Measurements from ENCODE around the gene UCP3. TPM values are rescaled to one million over a fixed set of nuclear protein-coding genes. Genes with fewer than 3 reads are reported as not detected.

The UCP3 gene
- total RNA-seq, 1 donor from 2014 or later, result 2.0 TPM

DNA sequence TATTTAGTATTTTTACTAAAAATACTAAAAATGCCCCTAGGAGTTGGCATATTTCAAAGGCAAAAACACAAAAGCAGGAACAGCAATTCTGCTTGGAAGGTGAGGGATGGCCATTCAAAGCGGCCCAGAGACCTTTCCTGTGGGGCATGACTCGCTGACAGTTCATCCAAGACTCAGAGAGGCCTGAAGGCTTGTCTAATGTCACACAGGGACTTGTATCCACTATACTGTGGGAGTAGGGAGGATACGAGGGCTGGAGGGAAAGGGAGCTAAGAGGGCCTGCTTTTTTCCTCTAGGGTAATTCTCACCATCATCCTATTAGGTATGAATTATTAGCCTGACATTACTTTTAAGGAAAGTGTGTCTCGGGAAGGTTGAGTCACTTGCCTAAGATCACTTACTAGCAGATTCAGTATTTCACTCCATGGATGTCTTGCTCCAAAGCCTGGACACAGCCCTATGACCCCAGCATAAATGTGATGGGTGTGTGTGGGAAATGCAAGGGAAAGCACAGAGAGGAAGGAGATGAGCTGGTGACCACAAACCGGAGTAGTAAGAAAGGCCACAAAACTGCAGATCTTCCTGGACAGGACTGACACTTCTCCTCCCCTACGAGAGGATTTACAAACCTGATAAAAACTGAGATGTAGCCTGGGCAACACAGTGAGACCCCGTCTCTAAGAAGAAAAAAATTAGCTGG, 16.7 kb upstream of the UCP3 start:
- no peak overlapping the region for H3K27ac Mint-ChIP-seq (ENCODE audit: unreplicated experiment)

DNA sequence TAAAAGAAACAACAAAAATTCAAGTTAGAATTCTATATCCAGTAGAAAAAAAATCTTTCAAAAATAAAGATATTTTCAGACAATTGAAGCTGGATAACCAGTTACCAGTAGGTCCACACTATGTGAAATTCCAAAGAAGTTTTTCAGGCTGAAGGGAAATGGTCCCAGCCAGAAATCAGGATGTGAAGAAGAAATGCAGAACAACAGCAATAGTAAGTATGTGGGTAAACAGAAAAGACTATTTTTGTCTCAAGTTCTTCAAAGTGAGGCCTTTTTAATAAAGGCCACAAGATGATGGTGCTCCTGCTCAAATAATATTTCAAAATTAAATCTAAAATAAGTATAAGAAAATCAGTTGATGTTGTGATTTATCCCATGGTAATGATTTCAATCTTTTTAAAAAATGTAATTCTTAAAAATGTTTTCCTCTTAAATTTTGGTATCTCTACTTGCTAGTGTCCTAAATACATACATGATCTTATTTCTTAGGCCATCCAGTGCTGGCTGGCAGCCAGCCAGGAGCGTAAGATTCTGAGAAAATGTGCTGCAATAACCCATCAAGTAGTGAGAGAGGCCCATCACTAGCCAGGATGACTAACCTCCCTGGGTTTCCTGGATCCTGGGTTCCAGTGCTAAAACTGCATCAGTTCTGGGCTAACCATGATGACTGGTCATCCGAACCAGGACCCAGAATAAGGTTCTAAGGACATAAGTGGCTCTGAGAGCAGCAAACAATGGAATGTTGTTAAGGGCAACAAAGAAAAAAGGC, 15.6 kb upstream of the UCP3 start:
- no peaks in the 10 kb centered on the region for H3K36me3 ChIP-seq (ENCODE audit: insufficient read depth, low read length)
- DNase-seq (ENCODE audit: low read depth) (peak; percentile 61), FAIRE-seq (no peak)
- Mint-ChIP-seq H3K27ac (ENCODE audit: unreplicated experiment) (peak overlapping the region; percentile 91), H3K36me3 (ENCODE audit: low read depth, unreplicated experiment) (peaks cover 10% of the 10 kb centered on the region), H3K4me1 (ENCODE audit: low read depth, unreplicated experiment) (peaks cover 30% of the 10 kb centered on the region), H3K9me3 (ENCODE audit: unreplicated experiment) (no peaks in the 10 kb centered on the region), H3K27me3 (ENCODE audit: low read depth, unreplicated experiment) (no peaks in the 10 kb centered on the region), H3K4me3 (ENCODE audit: unreplicated experiment) (no peak overlapping the region)
- no peak overlapping the region for H3K4me2 ChIP-seq (ENCODE audit: low read length)
- H3K79me2 ChIP-seq (ENCODE audit: insufficient read depth, low read length), result no peaks in the 10 kb centered on the region
- H3K9me3 ChIP-seq (ENCODE audit: insufficient read depth, low read depth, low read length), result no peaks in the 10 kb centered on the region
- TF ChIP-seq EZH2 (IDR thresholded peaks at IDR 0.05; ENCODE audit: insufficient read depth, low read length) (no peak), CTCF (IDR thresholded peaks at IDR 0.05; ENCODE audit: insufficient read depth, low read depth, low read length) (no peak)
- no peak overlapping the region for H3K4me3 ChIP-seq (ENCODE audit: insufficient read depth, low read depth, low read length)
- H3K27me3 ChIP-seq (ENCODE audit: insufficient read depth, low read length), result no peaks in the 10 kb centered on the region
- H3K4me1 ChIP-seq (ENCODE audit: insufficient read depth, low read length), result peaks cover 25% of the 10 kb centered on the region
- H2AFZ ChIP-seq (ENCODE audit: low read depth, low read length), result no peak overlapping the region
- no peak overlapping the region for H3K9ac ChIP-seq (ENCODE audit: low read length)
- no peak overlapping the region for H3K27ac ChIP-seq (ENCODE audit: low read depth, low read length)
- H4K20me1 ChIP-seq (ENCODE audit: insufficient read depth, low read length), result no peaks in the 10 kb centered on the region

More for the DNA sequence above, 16.7 kb upstream of the UCP3 start:
- Histone ChIP-seq H3K4me2 (ENCODE audit: low read length) (peak overlapping the region; percentile 48), H3K4me1 (ENCODE audit: insufficient read depth, low read length) (peaks cover 24% of the 10 kb centered on the region), H3K27me3 (ENCODE audit: insufficient read depth, low read length) (no peaks in the 10 kb centered on the region), H3K36me3 (ENCODE audit: insufficient read depth, low read length) (no peaks in the 10 kb centered on the region), H4K20me1 (ENCODE audit: insufficient read depth, low read length) (no peaks in the 10 kb centered on the region), H3K27ac (ENCODE audit: low read depth, low read length) (peak overlapping the region; percentile 40), H3K9ac (ENCODE audit: low read length) (peak overlapping the region; percentile 29), H3K9me3 (ENCODE audit: insufficient read depth, low read depth, low read length) (no peaks in the 10 kb centered on the region), H3K4me3 (ENCODE audit: insufficient read depth, low read depth, low read length) (no peak overlapping the region), H2AFZ (ENCODE audit: low read depth, low read length) (no peak overlapping the region), H3K79me2 (ENCODE audit: insufficient read depth, low read length) (no peaks in the 10 kb centered on the region)
- DNase-seq (ENCODE audit: low read depth) (peak; percentile 40), FAIRE-seq (no peak)
- H3K27me3 Mint-ChIP-seq (ENCODE audit: low read depth, unreplicated experiment), result no peaks in the 10 kb centered on the region
- H3K4me1 Mint-ChIP-seq (ENCODE audit: low read depth, unreplicated experiment), result peaks cover 21% of the 10 kb centered on the region
- TF ChIP-seq CTCF (IDR thresholded peaks at IDR 0.05; ENCODE audit: insufficient read depth, low read depth, low read length) (no peak), EZH2 (IDR thresholded peaks at IDR 0.05; ENCODE audit: insufficient read depth, low read length) (no peak)
- H3K4me3 Mint-ChIP-seq (ENCODE audit: unreplicated experiment), result peak overlapping the region; percentile 51
- peaks cover 8% of the 10 kb centered on the region for H3K36me3 Mint-ChIP-seq (ENCODE audit: low read depth, unreplicated experiment)
- H3K9me3 Mint-ChIP-seq (ENCODE audit: unreplicated experiment), result no peaks in the 10 kb centered on the region
